ENCODE results near the gene MMP17.
A peak's percentile ranks its signal among the peaks of the same experiment; 100 is the strongest.
"Not testable (repeated sequence)": the region's sequence is repeated elsewhere in the genome, so short reads cannot be mapped to it uniquely, and the experiment has no call there.

The MMP17 gene

GRCh38 chr12:131800594-131801135 is 27.5 kb upstream of the MMP17 start:
- no peak for DNase-seq

GRCh38 chr12:131801254-131801866 is 26.8 kb upstream of the MMP17 start:
- DNase-seq: no peak

DNA sequence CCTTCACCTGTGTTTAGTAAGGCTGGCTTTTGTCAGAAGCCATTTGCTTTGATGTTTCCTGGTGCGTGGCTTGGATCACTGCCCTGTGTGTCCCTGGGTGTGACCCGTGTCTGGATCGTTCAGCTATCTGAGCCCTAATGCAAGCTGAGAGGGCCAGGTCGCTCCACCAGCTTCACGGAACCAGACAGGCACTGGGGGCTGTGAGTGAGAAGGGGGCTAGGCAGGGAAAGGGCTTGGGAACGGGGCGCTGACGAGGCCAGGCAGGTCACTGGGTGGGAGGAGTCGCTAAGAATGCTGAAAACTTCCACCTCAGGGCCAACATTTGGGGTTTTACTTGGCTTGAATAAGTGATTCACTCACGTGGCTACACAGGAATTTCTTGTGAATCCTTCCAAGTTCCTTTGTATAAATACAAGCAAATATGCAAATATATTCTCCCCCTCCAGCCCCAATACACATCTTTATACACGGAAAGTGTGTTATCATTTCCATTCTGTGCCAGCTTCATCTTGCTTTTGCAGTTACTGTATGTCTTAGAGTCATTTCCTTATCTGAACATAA is 24.2 kb upstream of the MMP17 start:
- no peak for DNase-seq

- DNase-seq: no peak
These were observed 22.8 kb upstream of the MMP17 start for GRCh38 chr12:131805421-131805820.

GRCh38 chr12:131806674-131807073 is 21.5 kb upstream of the MMP17 start:
- DNase-seq: no peak

DNA sequence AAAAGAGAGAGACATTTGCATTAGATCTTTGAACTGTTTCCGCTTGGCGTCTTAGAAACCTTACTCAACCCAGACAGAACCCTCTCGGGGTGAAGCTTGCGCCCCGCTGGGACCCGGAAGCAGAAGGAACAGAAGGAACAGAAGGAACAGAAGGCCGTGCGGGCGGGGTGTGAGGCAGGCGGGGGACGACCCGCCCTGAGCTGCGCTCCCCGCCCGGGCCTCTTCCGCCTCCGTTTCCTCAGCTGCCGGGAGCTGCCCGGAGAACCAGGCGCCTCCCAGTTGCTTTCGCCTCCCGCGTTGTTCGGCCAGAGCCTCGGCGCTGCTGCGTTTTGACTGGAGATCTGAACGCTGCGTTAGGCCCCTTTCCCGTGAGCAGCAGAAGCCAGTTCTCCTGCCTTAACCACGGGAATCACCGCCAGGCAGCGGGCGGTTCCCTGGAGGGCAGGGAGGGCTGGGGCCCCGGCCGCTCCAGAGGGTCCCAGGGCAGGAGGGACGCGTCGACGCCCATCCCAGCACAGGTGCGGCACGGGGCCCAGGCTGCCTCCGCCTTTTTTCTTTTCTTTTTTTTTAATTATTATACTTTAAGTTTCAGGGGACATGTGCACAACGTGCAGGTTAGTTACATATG is 19.3 kb upstream of the MMP17 start:
- DNase-seq: peak; percentile 40

GRCh38 chr12:131809476-131810254 is 18.5 kb upstream of the MMP17 start:
- DNase-seq: not testable (repeated sequence)

DNA sequence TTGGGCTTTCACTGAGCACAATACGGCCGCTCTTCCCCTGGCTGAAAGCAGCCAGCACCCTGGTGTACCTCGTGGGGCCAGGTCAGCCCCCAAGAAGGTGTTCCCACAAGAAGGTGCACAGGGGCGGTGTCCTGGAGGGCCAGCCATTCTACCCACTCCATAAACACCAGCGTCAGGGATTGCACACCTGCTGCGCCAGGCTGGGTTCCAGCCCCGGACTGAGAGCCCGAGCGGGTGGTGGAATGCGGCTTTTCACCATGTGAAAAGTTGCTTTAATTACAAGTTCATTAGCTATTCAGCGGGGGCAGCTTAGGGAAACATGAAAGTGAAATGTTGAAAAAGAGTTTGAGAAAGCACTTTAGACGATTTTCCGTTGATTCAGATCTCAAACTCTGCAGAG is 17.5 kb upstream of the MMP17 start:
- no peak for DNase-seq

DNA sequence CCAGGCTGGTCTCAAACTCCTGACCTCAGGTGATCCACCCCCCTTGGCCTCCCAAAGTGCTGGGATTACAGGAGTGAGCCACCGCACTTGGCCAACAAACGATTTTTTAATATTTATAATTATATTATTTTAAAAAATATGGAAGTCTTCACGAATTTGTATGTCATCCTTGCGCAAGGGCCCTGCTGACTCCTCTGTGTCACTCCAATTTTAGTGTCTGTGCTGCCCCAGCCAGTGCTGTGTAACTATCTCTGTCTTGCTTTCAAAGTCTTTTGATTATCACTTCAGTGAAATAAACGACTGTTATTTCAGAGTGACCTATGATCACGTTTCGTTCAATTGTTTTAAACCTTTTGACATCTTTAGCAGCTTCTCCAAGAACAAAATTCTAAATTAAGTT is 13.1 kb upstream of the MMP17 start:
- no peak for DNase-seq

- no peak for DNase-seq
These were observed 11.7 kb upstream of the MMP17 start for GRCh38 chr12:131816495-131816894.

GRCh38 chr12:131817241-131817640 is 11.0 kb upstream of the MMP17 start:
- DNase-seq: no peak

GRCh38 chr12:131818821-131819585 is 9.2 kb upstream of the MMP17 start:
- peak; percentile 40 for DNase-seq

DNA sequence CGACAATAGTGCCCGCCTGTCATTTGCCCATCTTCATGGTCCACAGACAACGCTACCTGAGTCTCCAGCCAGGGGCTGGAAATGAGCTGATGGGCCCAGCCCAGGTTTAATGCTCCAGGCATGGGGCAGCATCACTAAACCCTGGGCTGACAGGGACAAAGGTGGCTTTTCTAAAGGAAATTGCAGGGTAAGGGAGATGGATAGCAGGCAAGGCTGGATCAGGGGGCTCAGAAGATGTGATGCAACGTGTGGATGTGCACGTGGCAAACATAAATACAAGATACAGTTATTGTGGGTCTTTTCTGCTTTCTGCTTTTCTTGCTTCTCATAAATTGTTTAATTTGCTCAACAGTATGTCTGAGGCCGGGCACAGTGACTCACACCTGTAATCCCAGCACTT is 3.7 kb upstream of the MMP17 start:
- no peak for DNase-seq

DNA sequence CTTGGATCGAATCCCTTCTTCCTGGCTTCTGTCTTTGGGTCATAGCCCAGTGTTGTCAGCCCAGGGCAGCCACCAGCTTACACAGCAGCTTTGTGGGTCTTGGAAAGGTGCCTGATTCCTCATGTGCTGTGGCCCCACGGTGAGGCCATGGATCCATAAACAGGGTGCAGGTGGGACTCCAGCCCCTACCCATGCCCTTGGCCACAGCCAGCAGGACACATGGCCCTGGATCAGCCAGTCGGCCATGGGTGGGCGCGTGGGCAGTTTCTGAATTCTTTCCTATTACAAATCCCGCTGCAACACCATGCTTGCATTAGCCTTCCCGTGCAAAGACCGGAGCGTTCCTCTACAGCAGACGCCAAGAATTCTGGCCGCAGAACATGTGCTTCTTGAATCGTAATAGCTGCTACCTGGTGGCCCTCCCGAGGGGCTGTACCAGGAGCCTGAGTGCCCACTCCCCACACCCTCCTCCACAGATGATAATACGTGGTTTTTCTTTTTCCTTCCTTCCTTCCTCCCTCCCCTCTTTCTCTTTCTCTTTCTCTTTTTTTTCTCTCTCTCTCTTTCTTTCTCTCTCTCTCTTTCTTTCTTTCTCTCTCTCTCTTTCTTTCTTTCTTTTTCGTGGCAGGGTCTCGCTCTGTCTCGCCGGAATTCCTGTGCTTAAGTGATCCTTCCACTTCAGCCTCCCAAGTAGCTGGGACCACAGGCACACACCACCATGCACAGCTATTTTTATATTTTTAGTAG is 2.9 kb upstream of the MMP17 start:
- no peak for DNase-seq

DNA sequence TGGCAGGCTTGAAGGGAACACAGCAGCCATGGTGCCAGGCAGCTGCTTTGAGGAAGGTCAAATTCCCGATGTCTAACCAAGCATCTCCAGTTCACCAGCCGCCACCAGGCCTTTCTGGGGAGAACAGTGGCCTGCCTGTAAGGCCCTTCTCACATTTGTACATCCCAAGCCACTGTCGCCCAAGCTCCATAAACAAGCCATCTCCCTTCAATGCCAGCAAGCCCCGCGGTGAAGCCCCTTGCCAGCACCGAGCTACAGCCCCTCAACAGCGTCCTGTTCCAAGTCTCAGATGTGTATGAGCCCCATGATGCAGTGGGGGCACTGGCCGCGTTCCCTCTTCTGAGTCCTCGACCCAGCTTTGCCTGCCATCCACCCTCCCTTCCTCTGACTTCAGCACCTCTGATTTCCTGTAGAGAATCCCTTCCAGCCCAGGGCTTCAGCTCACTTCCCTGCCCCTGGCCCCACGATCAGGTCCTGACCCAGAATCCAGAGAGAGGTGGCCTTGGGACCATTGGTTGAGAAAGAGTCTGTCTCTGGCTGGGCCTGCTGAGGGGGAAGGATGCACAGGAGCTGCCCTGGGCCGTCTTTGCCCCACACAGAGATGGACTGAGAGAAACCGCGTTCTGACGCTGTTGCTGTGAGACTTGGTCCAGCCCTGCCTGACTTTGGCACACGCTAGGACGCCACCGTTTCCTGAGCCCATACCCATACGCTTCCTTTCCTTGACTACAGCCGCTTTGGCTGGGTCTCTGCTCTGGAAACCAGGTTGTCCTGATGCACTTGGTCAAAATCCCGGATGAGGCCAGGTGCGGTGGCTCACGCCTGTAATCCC is 1.9 kb upstream of the MMP17 start:
- no peak for DNase-seq

DNA sequence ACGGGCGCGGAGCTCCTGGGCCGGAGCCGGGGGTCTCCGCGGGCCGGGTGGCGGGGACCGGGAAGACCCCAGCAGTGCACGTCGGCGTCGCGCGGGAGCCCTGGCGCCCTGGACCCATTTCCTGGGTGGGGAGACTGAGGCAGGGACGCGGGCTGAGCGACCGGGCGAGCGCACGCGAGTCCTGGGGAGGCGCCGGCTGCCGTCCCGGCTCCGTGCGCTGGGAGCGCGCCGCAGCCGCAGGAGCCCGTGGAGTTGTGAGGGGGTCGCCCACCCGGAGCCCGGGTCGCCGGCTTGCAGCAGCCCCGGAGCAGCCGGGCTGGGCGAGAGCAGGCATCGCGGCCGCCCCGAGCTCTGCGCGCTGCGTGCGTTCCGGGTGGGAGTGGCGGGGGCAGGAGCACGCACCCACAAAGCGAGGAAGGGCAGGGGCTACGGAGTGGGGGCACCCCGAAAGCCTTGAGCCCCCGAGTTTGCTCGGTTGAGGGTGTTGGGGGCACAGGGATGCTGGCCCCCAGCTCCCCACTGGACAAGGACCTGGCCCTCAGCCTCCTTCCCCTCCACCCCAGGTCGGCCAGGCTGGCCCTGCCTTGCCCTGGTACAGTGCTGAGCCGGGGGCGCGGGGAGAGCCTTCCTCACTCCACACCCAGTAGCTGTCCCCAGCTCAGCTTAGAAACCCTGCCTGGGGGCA is 620 bp downstream of the MMP17 start:
- no peak for DNase-seq

GRCh38 chr12:131829356-131829747 is 1.2 kb downstream of the MMP17 start:
- DNase-seq: no peak

- DNase-seq: no peak
These were observed 1.7 kb downstream of the MMP17 start for GRCh38 chr12:131829791-131830334.

GRCh38 chr12:131830335-131830913 is 2.2 kb downstream of the MMP17 start:
- peak; percentile 52 for DNase-seq
